ACC112 (cell line): Measurements from ENCODE around the gene PRDM7.
"Not testable (repeated sequence)": the region's sequence is repeated elsewhere in the genome, so short reads cannot be mapped to it uniquely, and the experiment has no call there.

Source experiments
- H2AFZ ChIP-seq: fragments of 200-600 bp; sonication (generic); one replicate; pipeline ENCODE4 v1.6.0; 2017; ENCODE audit warnings: antibody characterized with exemption, low read length; ENCODE audit not compliant: unreplicated experiment
- H3K27ac ChIP-seq: fragments of 200-600 bp; sonication (generic); 2 replicates; pipeline ENCODE4 v1.5.1; 2014; ENCODE audit warnings: low read depth, mild to moderate bottlenecking, antibody characterized with exemption, low read length, moderate library complexity
- H3K27me3 ChIP-seq: fragments of 200-600 bp; sonication (generic); 2 replicates; pipeline ENCODE4 v1.6.1; 2014; ENCODE audit warnings: mild to moderate bottlenecking, antibody characterized with exemption, low read length, moderate library complexity, mixed read lengths; ENCODE audit not compliant: insufficient read depth
- H3K36me3 ChIP-seq: fragments of 200-600 bp; sonication (generic); 2 replicates; pipeline ENCODE4 v1.6.1; 2016; ENCODE audit warnings: mild to moderate bottlenecking, antibody characterized with exemption, low read length, moderate library complexity, mixed read lengths; ENCODE audit not compliant: insufficient read depth
- H3K4me1 ChIP-seq: fragments of 200-600 bp; sonication (generic); one replicate; pipeline ENCODE4 v1.6.1; 2016; ENCODE audit warnings: low read length, mixed read lengths; ENCODE audit not compliant: insufficient read depth, unreplicated experiment, control insufficient read depth
- H3K4me3 ChIP-seq: fragments of 200-600 bp; sonication (generic); 2 replicates; pipeline ENCODE4 v1.5.1; 2014; ENCODE audit warnings: mild to moderate bottlenecking, low read depth, low read length
- H3K79me2 ChIP-seq: fragments of 200-600 bp; sonication (generic); one replicate; pipeline ENCODE4 v1.6.0; 2016; ENCODE audit warnings: low read length; ENCODE audit not compliant: control insufficient read depth, unreplicated experiment, insufficient read depth

PRDM7 gene

DNA sequence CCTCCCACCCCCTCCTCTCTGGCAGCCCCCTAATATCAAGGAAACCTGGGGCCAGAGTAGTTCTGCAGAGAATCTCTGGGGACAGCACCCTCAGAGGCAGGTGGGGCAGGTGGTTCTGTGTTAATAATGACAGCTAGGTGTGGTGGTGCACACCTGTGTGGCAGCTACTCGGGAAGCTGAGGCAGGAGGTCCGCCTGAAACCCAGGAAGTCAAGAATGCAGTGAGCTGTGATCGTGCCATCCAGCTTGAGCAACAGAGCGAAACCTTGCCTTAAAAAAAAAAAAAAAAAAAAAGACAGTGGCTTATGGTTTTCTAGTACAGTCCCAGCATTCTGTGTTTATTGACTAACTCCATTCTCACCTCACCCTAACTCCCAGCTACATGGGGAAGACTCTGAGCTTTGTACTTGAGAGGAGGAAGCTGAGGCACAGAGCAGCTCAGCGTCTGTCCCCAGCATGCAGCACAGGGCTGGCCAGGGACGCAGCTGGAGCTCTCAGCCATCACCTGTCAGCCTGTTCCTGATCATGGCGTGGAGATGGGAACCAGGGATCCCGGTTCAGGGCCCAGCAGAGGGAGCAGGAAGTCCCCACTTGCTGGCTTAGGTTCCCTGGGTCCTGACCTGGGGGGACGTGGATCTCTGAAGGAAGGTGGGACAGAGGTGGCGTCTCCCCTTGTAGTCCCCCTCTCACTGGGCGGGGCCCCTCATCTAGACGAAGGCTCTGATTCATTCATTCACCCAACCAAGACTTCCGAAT lies 64.0 kb downstream of the PRDM7 start:
- H2AFZ ChIP-seq = no peak overlapping the region
- H3K4me3 ChIP-seq = no peak overlapping the region
- no peaks in the 10 kb centered on the region for H3K79me2 ChIP-seq
- no peaks in the 10 kb centered on the region for H3K36me3 ChIP-seq
- no peaks in the 10 kb centered on the region for H3K27me3 ChIP-seq
- H3K27ac ChIP-seq = no peak overlapping the region
- no peaks in the 10 kb centered on the region for H3K4me1 ChIP-seq

DNA sequence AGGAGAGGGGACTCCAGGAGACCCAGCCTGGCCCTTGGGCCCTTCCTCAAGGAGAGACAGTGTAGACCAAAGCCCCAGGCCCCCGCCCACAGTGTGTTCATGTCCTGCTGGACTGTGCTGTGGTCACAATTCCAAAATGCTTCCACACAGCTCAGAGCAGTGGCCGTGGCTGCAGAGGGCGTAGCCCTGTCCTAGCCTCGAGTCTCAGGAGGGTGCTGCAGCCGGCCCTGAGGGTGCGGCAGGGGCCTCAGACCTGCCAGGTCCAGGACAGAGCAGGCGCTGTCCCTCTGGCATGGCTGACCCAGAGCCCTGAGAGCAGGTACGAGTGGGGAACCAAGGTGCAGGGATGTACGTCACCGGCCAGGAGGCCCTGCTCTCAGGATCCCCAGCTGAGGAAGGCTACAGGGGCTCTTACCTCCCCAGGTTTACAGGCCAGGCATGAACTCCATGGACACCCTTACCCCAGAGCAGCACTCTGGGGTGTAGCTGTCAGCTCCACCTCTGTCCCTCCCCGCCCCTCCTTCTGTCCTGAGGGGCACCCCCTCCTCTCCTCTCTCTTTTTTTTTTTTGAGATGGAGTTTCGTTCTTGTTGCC lies 65.1 kb downstream of the PRDM7 start:
- H3K4me1 ChIP-seq = no peaks in the 10 kb centered on the region
- no peak overlapping the region for H3K27ac ChIP-seq
- H3K36me3 ChIP-seq = no peaks in the 10 kb centered on the region
- H2AFZ ChIP-seq = no peak overlapping the region
- H3K79me2 ChIP-seq = no peaks in the 10 kb centered on the region
- H3K4me3 ChIP-seq = no peak overlapping the region
- H3K27me3 ChIP-seq = no peaks in the 10 kb centered on the region

DNA sequence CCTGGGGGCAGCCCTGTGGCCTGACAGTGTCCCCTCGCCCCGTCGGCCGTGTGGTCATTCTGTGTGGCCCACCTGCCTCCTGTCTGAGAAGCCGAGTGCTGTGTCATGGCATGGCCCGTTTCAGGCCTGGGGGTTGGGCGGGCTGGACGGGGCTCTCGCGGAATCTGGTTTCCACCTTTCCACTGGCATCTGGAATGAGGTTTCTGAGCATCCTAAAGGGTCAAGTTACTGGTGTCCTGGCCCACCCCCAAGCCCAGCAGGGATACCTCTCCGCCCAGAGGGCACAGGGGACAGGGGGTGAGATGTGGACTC lies 65.7 kb downstream of the PRDM7 start:
- H3K27me3 ChIP-seq = no peaks in the 10 kb centered on the region

DNA sequence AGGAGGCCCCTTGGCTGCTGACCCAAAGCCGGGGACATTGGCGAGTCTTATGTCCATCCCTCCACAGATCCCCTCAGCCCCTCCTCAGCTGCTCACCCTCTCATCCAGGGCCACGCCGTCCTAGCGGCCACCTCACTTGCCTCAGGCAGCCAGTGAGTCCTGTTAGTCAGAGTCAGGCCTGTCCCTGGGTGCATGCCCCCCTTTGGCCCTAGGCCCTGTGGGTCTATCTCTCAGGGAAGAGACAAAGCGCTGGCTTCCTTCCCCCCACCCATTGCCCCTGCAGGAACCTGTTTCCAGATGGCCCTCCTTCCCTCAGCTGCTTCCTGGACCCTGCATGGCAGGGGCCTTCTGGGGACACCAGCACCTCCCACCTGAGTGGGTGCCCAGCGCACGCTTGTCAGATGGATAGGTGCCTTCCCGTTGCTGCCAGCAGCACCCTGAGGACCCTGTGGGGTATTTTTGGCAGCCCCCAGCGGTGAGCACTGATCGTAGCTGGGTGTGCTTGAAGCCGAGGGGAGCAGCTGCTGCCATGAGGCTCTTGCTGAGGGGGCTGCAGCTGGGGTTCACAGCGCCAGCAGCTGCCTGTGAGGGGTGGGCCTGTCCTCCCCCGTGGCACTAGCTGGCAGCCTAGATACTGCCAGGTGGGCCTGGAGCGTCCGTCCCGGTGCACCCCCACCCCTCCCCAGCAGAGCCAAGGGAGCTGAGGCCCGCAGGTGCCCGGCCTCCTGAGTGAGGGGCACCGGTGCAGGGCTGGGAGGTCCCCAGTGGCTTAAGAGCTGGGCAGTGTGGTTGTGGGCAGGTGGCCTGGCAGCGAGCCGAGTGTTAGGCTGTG lies 66.2 kb downstream of the PRDM7 start:
- Histone ChIP-seq H3K79me2 (no peaks in the 10 kb centered on the region), H3K4me1 (no peaks in the 10 kb centered on the region), H3K36me3 (no peaks in the 10 kb centered on the region), H3K4me3 (no peak overlapping the region), H2AFZ (no peak overlapping the region), H3K27me3 (no peaks in the 10 kb centered on the region), H3K27ac (no peak overlapping the region)

More for the DNA sequence above, 65.7 kb downstream of the PRDM7 start:
- Histone ChIP-seq H3K27ac (no peak overlapping the region), H3K79me2 (no peaks in the 10 kb centered on the region), H3K4me3 (no peak overlapping the region), H3K36me3 (no peaks in the 10 kb centered on the region), H3K4me1 (no peaks in the 10 kb centered on the region), H2AFZ (no peak overlapping the region)

DNA sequence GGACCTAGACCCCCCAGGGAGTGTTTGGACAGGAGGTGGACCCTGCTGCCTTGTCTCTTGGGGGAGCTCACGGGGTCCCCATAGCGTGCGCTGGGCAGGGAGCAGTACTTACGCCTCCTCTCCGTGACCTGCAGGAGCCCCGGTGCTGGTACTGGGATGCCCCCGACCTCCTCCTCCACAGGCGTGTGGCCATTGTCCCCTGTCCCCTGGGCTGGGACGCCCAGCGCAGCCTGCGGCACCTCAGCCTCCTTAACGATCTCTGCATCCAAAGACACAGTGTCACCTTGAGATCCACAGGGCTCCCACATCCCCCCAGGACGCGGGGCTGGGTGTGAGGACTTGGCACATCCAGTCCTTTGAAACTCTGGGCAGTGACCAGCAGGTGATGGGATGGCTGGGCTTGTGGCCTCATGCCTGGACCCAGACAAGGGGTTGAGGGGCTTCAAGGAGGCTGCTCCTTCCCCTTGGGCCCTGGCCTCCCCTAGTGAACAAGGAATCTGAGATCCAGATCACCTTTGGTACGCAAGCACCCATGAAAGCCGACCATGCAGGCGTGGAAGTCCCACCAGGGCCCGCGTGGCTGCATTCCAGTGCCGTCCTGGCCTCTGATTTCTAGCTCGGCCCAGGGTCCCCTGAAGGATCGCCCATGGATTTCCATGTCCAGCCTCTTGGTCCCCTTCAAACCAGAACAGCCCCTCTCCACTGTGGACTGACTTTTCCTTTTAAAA lies 67.8 kb downstream of the PRDM7 start:
- no peaks in the 10 kb centered on the region for H3K36me3 ChIP-seq
- no peak overlapping the region for H2AFZ ChIP-seq
- H3K27me3 ChIP-seq = no peaks in the 10 kb centered on the region
- H3K4me3 ChIP-seq = no peak overlapping the region
- H3K4me1 ChIP-seq = no peaks in the 10 kb centered on the region
- no peaks in the 10 kb centered on the region for H3K79me2 ChIP-seq
- H3K27ac ChIP-seq = no peak overlapping the region

DNA sequence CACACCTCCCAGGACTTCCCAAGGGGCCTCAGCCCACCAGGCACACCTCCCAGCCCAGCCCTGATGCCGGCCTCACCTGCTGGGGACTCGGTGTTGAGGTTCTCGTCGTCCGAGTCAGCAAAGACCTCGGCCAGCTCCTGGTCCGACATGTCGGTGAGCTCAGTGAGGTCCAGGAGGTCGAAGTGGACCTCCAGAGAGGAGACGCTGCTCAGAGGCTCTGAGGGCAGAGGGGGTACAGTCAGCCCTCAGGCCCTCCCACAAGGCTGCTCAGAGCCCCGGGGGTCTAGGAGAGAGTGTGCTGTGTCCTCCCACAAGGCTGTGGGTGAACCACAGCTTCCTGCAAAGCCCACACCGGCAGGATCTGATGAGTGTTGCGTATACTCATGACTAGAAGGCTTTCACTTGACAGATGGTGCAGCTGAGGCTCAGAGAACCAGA lies 68.4 kb downstream of the PRDM7 start:
- H3K4me3 ChIP-seq = no peak overlapping the region
- no peaks in the 10 kb centered on the region for H3K36me3 ChIP-seq
- H3K4me1 ChIP-seq = no peaks in the 10 kb centered on the region
- H3K27ac ChIP-seq = no peak overlapping the region
- no peaks in the 10 kb centered on the region for H3K27me3 ChIP-seq
- H2AFZ ChIP-seq = no peak overlapping the region
- H3K79me2 ChIP-seq = no peaks in the 10 kb centered on the region

DNA sequence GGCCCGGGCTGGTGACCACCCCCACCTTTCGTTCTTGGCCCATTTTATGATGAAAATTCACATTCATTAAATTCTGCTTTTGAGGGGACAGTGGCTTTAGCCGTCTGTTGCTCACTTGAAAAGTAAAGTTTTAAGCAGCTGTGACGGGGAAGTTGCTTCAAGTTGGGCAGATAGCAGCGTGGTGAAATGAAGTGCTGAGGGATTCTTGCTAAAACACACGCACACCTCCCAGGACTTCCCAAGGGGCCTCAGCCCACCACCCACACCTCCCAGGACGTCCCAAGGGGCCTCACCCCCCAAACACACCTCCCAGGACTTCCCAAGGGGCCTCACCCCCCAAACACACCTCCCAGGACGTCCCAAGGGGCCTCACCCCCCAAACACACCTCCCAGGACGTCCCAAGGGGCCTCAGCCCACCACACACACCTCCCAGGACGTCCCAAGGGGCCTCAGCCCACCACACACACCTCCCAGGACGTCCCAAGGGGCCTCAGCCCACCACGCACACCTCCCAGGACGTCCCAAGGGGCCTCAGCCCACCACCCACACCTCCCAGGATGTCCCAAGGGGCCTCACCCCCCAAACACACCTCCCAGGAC lies 69.4 kb downstream of the PRDM7 start:
- H3K36me3 ChIP-seq, H3K79me2 ChIP-seq, H3K27me3 ChIP-seq, H3K27ac ChIP-seq, H2AFZ ChIP-seq, H3K4me1 ChIP-seq, H3K4me3 ChIP-seq: not testable (repeated sequence)

DNA sequence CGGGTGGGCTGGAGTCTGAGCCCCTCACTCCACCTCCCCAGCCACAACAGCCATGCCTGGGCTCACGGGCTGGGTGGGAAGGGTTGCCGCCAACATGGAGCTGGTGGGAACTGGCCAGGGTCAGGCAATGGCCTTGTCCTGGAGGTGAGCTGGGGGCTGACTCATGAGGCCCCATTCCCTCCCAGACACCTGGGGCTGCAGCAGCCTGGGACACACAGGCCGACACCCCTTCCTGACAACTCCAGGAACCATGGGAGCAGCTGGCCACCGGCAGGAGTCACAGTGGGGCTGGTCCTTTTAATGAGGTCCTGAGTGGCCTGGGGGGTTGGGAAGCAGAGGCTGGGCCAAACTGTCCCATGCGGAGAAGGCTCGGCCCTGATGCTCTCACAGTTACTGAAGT lies 70.1 kb downstream of the PRDM7 start:
- H3K36me3 ChIP-seq = no peaks in the 10 kb centered on the region
- no peak overlapping the region for H3K27ac ChIP-seq
- no peak overlapping the region for H3K4me3 ChIP-seq
- no peaks in the 10 kb centered on the region for H3K4me1 ChIP-seq
- H2AFZ ChIP-seq = no peak overlapping the region
- H3K79me2 ChIP-seq = no peaks in the 10 kb centered on the region
- H3K27me3 ChIP-seq = no peaks in the 10 kb centered on the region
